ENCODE measurements around the gene ADGRV1.

DNA sequence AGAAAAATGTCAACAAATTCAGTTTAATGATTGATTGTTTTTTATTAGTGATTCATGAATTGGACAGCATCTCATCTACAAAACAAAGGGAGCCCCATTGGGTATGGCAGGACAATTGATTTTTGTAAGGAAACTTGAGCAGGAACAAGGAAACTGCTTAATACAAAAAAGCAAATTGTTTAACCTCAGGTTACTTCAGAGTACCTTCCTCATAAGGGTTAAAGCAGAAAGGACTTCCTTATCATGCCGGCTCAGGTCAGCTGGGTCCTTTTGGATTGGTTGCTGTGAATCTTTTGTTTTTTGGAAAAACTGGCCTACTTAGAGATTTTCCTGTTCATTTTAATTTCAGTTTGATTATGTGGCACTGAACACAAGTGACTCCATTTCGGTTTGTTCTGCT is 612.7 kb downstream of the ADGRV1 start:
- TF ChIP-seq POLR2AphosphoS5 (IDR thresholded peaks at IDR 0.05; ENCODE audit: low read depth, low read length) (no peak), REST (IDR thresholded peaks at IDR 0.05; ENCODE audit: insufficient read depth in 1 of 2, low read depth in 2 of 2, low read length in 2 of 2) (no peak), TAF1 (IDR thresholded peaks at IDR 0.05; ENCODE audit: borderline replicate concordance, insufficient read depth, low read length) (no peak), FOXP2 (optimal IDR thresholded peaks at IDR 0.05; ENCODE audit: borderline replicate concordance, extremely low read depth, extremely low read length, insufficient read depth) (no peak)

Data from PFSK-1 (cell line).